Stomach (tissue), 9 donors: Measurements from ENCODE around the gene SYNGR3. TPM values are rescaled to one million over a fixed set of nuclear protein-coding genes. Genes with fewer than 3 reads are reported as not detected.

Experiments used
- DNase-seq, 2 donors: peaks; one replicate each; pipeline versions ENCODE4 v3.0.0 to v3.0.0-alpha.2; 2013 to 2019
- H3K27ac ChIP-seq, 5 donors: fragments of 200-600 bp in 4 of 5; sonication (generic) in 4 of 5; one replicate each; pipeline ENCODE4 v1.5.1; 2013 to 2019; ENCODE audit warnings: mild to moderate bottlenecking in 1 of 5, moderate library complexity in 1 of 5
- H3K27me3 ChIP-seq, 3 donors: fragments of 200-600 bp; sonication (generic); one replicate each; pipeline ENCODE4 v1.5.1; 2017 to 2019; ENCODE audit warnings: mixed run types in 1 of 3
- H3K36me3 ChIP-seq, 4 donors: fragments of 200-600 bp; sonication (generic); 1 replicate in 3 of 4; 2 replicates in 1 of 4; pipeline ENCODE4 v1.5.1; 2016 to 2019
- H3K4me1 ChIP-seq, 4 donors: fragments of 200-600 bp; sonication (generic); one replicate each; pipeline ENCODE4 v1.5.1; 2016 to 2019
- H3K4me3 ChIP-seq, 4 donors: fragments of 200-600 bp; sonication (generic) in 3 of 4; one replicate each; pipeline ENCODE4 v1.5.1; 2016 to 2019; ENCODE audit warnings: mild to moderate bottlenecking in 1 of 4
- H3K9me3 ChIP-seq, 4 donors: fragments of 200-600 bp; sonication (generic); one replicate each; pipeline ENCODE4 v1.5.1; 2016 to 2019
- EP300 ChIP-seq: sonication (generic); formaldehyde crosslinking; IDR thresholded peaks from one replicate; pipeline ENCODE4 v1.6.1; 2017; ENCODE audit warnings: antibody characterized with exemption
- POLR2A ChIP-seq, 4 donors: fragments of 450-650 bp; IDR thresholded peaks; one replicate each; pipeline ENCODE4 v1.6.1; 2016; ENCODE audit warnings: antibody characterized with exemption in 4 of 4, control low read depth in 2 of 4, mild to moderate bottlenecking in 1 of 4, moderate library complexity in 1 of 4
- POLR2AphosphoS5 ChIP-seq, 3 donors: sonication (generic); formaldehyde crosslinking; IDR thresholded peaks; one replicate each; pipeline ENCODE4 v1.6.1; 2016; ENCODE audit warnings: antibody characterized with exemption in 3 of 3
- WGBS, 5 donors: extraction: QIAGEN DNeasy Blood & Tissue Kit in 3 of 5; methylation state at CpG; one replicate each; pipeline versions ENCODE4 v1.1.5 to v1.1.7; 2013 to 2018; 5-methylcytosine and 5-hydroxymethylcytosine counted together
- intact Hi-C: fragments of 100-400 bp; cut with DNase I; formaldehyde crosslinking; loops from one replicate; pipeline ENCODE4 v1.15.1; 2023; ENCODE audit warnings: low total_unique reads
- polyA plus RNA-seq, 3 donors: library from polyadenylated mRNA; stranded (reverse); fragments of 200-250 nt; gene quantifications; one replicate each; pipeline ENCODE4 v1.2.3, GENCODE V29; 2013
- total RNA-seq, 5 donors: library from RNA; depleted of rRNA; stranded (reverse); fragments of >200 nt; gene quantifications; one replicate each; pipeline versions ENCODE4 v1.1.0 to v1.2.3, GENCODE V29; 2014 to 2016
- TF ChIP-seq, protein P1 (sequence below), 7 experiments: fragments of 450-650 bp in 4 of 7; fragments of 200-600 bp in 3 of 7; sonication (generic) in 3 of 7; IDR thresholded peaks; one replicate each; pipeline ENCODE4 v1.5.1; 2016 to 2019; ENCODE audit warnings: antibody characterized with exemption in 7 of 7, control low read depth in 2 of 7, mild to moderate bottlenecking in 1 of 7
- donor health status: healthy with polysubstance abuse.
- donor health status: Bipolar disorder and iron deficiency.
- donor health status: healthy.

Gene SYNGR3
- total and polyA plus RNA-seq, 8 donors, result 1.3 to 1.7 TPM; not detected in 6

- peak in 1 of 2 donors; percentile 74 for DNase-seq
- no peaks in the 10 kb centered on the region for H3K9me3 ChIP-seq
- peak within 1 kb of the TSS in 2 of 4 donors; percentile 22 to 37 for H3K4me3 ChIP-seq
- no peaks in the 10 kb centered on the region for H3K36me3 ChIP-seq
- peaks cover 20 to 54% (median 31%) of the 10 kb centered on the region in 3 donors for H3K27me3 ChIP-seq
- 1 to 5% (median 3%) methylated on average over 15 to 33 of the region's 33 CpGs for WGBS, 5 donors
- intact Hi-C loops, result no loop called here
- TF ChIP-seq, protein P1, sequence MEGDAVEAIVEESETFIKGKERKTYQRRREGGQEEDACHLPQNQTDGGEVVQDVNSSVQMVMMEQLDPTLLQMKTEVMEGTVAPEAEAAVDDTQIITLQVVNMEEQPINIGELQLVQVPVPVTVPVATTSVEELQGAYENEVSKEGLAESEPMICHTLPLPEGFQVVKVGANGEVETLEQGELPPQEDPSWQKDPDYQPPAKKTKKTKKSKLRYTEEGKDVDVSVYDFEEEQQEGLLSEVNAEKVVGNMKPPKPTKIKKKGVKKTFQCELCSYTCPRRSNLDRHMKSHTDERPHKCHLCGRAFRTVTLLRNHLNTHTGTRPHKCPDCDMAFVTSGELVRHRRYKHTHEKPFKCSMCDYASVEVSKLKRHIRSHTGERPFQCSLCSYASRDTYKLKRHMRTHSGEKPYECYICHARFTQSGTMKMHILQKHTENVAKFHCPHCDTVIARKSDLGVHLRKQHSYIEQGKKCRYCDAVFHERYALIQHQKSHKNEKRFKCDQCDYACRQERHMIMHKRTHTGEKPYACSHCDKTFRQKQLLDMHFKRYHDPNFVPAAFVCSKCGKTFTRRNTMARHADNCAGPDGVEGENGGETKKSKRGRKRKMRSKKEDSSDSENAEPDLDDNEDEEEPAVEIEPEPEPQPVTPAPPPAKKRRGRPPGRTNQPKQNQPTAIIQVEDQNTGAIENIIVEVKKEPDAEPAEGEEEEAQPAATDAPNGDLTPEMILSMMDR (IDR thresholded peaks at IDR 0.05), result no peak
- TF ChIP-seq EP300, result no peak
- TF ChIP-seq POLR2A (IDR thresholded peaks at IDR 0.05), result no peak
- no peak for TF ChIP-seq POLR2AphosphoS5 (IDR thresholded peaks at IDR 0.05)
- H3K4me1 ChIP-seq, result peaks cover 25 to 46% (median 38%) of the 10 kb centered on the region in 4 donors
- no peak within 1 kb of the TSS for H3K27ac ChIP-seq
Observed at GRCh38 chr16:2019518-2019920, 29.7 kb downstream of the SYNGR3 start, which contains the start of gene NPW. Gene NPW (plus strand): TSS chr16:2019785.

- 0 to 2% (median 1%) methylated on average over 9 to 96 of the region's 96 CpGs for WGBS, 5 donors
- no peaks in the 10 kb centered on the region for H3K9me3 ChIP-seq
- H3K36me3 ChIP-seq, result no peaks in the 10 kb centered on the region
- peaks cover 20 to 54% (median 31%) of the 10 kb centered on the region in 3 donors for H3K27me3 ChIP-seq
- intact Hi-C loops, result loop anchor here (5.0 to 10.0 kb wide), 2 partner anchors 65 to 132 kb away; no protein-coding TSS in a partner anchor
- TF ChIP-seq, protein P1 (IDR thresholded peaks at IDR 0.05), result no peak
- no peak for TF ChIP-seq POLR2A (IDR thresholded peaks at IDR 0.05)
- H3K4me3 ChIP-seq, result peak overlapping the region in 2 of 4 donors; percentile 22 to 37
- no peak overlapping the region for H3K27ac ChIP-seq
- peak in 1 of 2 donors; percentile 69 for DNase-seq
- H3K4me1 ChIP-seq, result peaks cover 25 to 43% (median 39%) of the 10 kb centered on the region in 4 donors
Observed at GRCh38 chr16:2019921-2020831, 30.4 kb downstream of the SYNGR3 start.

GRCh38 chr16:2022723-2023091, 32.9 kb downstream of the SYNGR3 start:
- peaks cover 20 to 59% (median 31%) of the 10 kb centered on the region in 3 donors for H3K27me3 ChIP-seq
- H3K36me3 ChIP-seq, result no peaks in the 10 kb centered on the region
- H3K4me3 ChIP-seq, result peak overlapping the region; percentile 24 to 39 (median 35)
- TF ChIP-seq POLR2AphosphoS5 (IDR thresholded peaks at IDR 0.05) (no peak), EP300 (no peak), POLR2A (IDR thresholded peaks at IDR 0.05) (no peak)
- TF ChIP-seq, protein P1 (IDR thresholded peaks at IDR 0.05), result no peak
- intact Hi-C loops, result loop anchor here (5.0 to 10.0 kb wide), 2 partner anchors 62 to 130 kb away; no protein-coding TSS in a partner anchor
- H3K9me3 ChIP-seq, result no peaks in the 10 kb centered on the region
- peaks cover 39 to 59% (median 55%) of the 10 kb centered on the region in 4 donors for H3K4me1 ChIP-seq
- peak in 1 of 2 donors; percentile 79 for DNase-seq
- H3K27ac ChIP-seq, result peak overlapping the region in 2 of 5 donors; percentile 6 to 81
- 0 to 10% (median 3%) methylated on average over 2 to 14 of the region's 14 CpGs for WGBS, 5 donors
